Measurements from ENCODE around the gene SLC51B. TPM values are rescaled to one million over a fixed set of nuclear protein-coding genes. Genes with fewer than 3 reads are reported as not detected.

Gene SLC51B
- total RNA-seq, 2 donors from 2014 or later, result not detected

DNA sequence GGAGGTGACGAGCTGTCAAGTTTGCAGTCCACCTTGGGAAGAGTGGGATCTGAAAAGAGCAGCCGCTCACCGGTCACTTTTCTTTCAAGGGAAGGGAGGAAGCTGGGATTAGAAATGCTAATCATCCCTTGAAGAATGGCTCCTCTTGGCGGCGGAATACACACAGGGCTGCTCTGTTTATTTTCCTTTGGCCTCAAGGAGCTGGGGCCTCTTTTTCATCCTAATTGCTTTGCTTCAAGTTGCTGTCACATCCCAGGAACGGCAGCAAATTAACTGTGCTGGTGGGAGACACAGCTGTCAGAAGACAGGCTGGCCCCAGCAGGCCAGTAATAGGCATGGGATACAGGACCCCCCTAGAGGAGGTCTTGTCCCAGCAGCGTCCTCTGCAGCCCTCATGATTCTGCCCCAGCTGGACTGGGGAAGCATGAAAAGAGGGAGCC lies 38.1 kb downstream of the SLC51B start:
- Mint-ChIP-seq H3K27ac (peak overlapping the region; percentile 8), H3K4me1 (peaks cover 61% of the 10 kb centered on the region), H3K27me3 (ENCODE audit: insufficient read depth) (peaks cover 57% of the 10 kb centered on the region), H3K4me3 (peak overlapping the region; percentile 3), H3K9me3 (no peaks in the 10 kb centered on the region), H3K36me3 (ENCODE audit: low read depth) (no peaks in the 10 kb centered on the region)
- H3K4me1 ChIP-seq (ENCODE audit: control insufficient read depth, insufficient read depth, low read length), result peaks cover 32% of the 10 kb centered on the region
- TF ChIP-seq CTCF (conservative IDR thresholded peaks at IDR 0.05), result peak; percentile 64
- H3K27me3 ChIP-seq (ENCODE audit: control insufficient read depth, insufficient read depth, low read length, poor library complexity, severe bottlenecking), result no peaks in the 10 kb centered on the region
- H3K9me3 ChIP-seq (ENCODE audit: control insufficient read depth, low read length), result no peaks in the 10 kb centered on the region
- no peaks in the 10 kb centered on the region for H3K36me3 ChIP-seq (ENCODE audit: control insufficient read depth, insufficient read depth, low read length)
- no peak overlapping the region for H3K9ac ChIP-seq (ENCODE audit: extremely low read depth, low read length, poor library complexity, severe bottlenecking)
- H3K27ac ChIP-seq (ENCODE audit: low read depth, low read length), result peak overlapping the region; percentile 78
- 0 to 5% methylated on average over 4 to 7 of the region's 7 CpGs for WGBS, 2 experiments (ENCODE audit: insufficient coverage in 1 of 2, insufficient read length in 1 of 2)
- H3K4me3 ChIP-seq (ENCODE audit: low read length), result no peak overlapping the region
- DNase-seq, result peak; percentile 82

DNA sequence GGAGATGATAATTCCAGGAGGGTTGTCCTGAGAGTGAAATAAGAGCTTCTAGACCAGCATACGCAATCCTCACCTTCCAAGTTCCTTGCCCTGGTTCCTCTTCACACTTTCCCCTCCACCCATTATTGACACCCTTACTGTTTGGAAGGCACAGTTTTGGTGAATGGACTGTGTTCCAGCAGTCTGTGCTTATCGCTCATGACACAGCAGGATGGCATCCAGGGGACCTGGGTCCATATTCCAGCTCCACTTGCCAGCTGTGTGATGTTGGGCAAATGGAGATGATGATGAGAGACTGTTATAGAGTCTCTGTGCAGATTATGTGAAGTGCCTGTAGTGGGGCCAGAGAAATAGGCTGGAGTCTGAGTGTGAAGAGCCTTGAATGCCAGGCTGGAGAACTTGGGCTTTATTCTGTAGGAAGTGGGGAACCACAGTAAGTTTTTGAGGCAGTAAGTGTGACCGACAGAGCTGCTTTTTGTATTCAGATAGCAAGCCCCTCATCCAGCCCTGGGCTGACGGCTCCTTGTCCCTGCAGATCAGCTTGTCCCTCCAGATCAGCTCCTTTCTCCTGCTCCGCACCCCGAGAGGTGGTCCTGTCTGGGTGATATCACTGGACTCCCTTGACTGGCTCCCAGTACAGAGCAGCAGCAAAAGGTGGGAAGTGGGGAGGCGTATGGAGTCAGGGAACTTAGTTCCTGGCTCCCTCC lies 39.5 kb downstream of the SLC51B start:
- no peak for DNase-seq
- peaks cover 43% of the 10 kb centered on the region for H3K27me3 Mint-ChIP-seq (ENCODE audit: insufficient read depth)
- Histone ChIP-seq H3K9ac (ENCODE audit: extremely low read depth, low read length, poor library complexity, severe bottlenecking) (no peak overlapping the region), H3K9me3 (ENCODE audit: control insufficient read depth, low read length) (no peaks in the 10 kb centered on the region), H3K4me1 (ENCODE audit: control insufficient read depth, insufficient read depth, low read length) (peaks cover 40% of the 10 kb centered on the region), H3K27me3 (ENCODE audit: control insufficient read depth, insufficient read depth, low read length, poor library complexity, severe bottlenecking) (no peaks in the 10 kb centered on the region), H3K36me3 (ENCODE audit: control insufficient read depth, insufficient read depth, low read length) (no peaks in the 10 kb centered on the region), H3K4me3 (ENCODE audit: low read length) (no peak overlapping the region), H3K27ac (ENCODE audit: low read depth, low read length) (no peak overlapping the region)
- no peaks in the 10 kb centered on the region for H3K36me3 Mint-ChIP-seq (ENCODE audit: low read depth)
- peaks cover 74% of the 10 kb centered on the region for H3K4me1 Mint-ChIP-seq
- WGBS, 2 experiments (ENCODE audit: insufficient coverage in 1 of 2, insufficient read length in 1 of 2), result 89 to 94% methylated on average over 3 to 7 of the region's 7 CpGs
- TF ChIP-seq CTCF (conservative IDR thresholded peaks at IDR 0.05), result no peak
- H3K4me3 Mint-ChIP-seq, result no peak overlapping the region
- H3K9me3 Mint-ChIP-seq, result no peaks in the 10 kb centered on the region
- H3K27ac Mint-ChIP-seq, result no peak overlapping the region

DNA sequence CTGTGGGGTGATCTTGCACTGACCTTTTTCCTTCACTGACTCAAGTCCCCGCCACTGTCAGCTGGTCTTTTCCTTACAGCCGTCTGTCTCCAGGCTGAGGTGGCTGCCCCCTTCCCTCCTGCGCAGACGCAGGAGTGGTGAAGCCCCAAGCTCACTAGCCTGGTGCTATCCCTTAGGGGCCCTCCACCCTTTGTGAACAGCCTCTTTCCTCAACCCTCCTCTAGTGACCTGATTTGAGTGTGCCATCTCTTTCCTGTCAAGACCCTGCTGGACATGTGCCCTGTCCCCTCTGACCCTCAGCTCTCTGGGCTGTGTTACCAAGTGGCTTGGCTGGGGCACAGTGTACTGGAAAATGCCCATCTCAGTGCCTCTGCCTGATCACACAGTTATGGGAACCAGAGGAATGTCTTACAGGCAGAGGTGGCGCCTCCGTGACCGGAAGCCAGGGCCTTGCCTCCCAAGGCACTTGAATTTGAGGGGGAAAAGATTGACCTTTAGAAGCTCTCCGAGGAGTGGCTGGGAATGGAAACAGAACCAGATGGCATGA lies 40.1 kb downstream of the SLC51B start:
- no peak for TF ChIP-seq CTCF (conservative IDR thresholded peaks at IDR 0.05)
- H3K27ac ChIP-seq (ENCODE audit: low read depth, low read length), result no peak overlapping the region
- 87 to 94% methylated on average over 5 to 8 of the region's 8 CpGs for WGBS, 2 experiments (ENCODE audit: insufficient coverage in 1 of 2, insufficient read length in 1 of 2)
- Mint-ChIP-seq H3K9me3 (no peaks in the 10 kb centered on the region), H3K36me3 (ENCODE audit: low read depth) (no peaks in the 10 kb centered on the region), H3K4me1 (peaks cover 76% of the 10 kb centered on the region), H3K4me3 (no peak overlapping the region), H3K27ac (no peak overlapping the region), H3K27me3 (ENCODE audit: insufficient read depth) (peaks cover 41% of the 10 kb centered on the region)
- H3K9me3 ChIP-seq (ENCODE audit: control insufficient read depth, low read length), result no peaks in the 10 kb centered on the region
- peaks cover 40% of the 10 kb centered on the region for H3K4me1 ChIP-seq (ENCODE audit: control insufficient read depth, insufficient read depth, low read length)
- no peak overlapping the region for H3K9ac ChIP-seq (ENCODE audit: extremely low read depth, low read length, poor library complexity, severe bottlenecking)
- H3K27me3 ChIP-seq (ENCODE audit: control insufficient read depth, insufficient read depth, low read length, poor library complexity, severe bottlenecking), result no peaks in the 10 kb centered on the region
- H3K4me3 ChIP-seq (ENCODE audit: low read length), result no peak overlapping the region
- DNase-seq, result peak; percentile 44
- no peaks in the 10 kb centered on the region for H3K36me3 ChIP-seq (ENCODE audit: control insufficient read depth, insufficient read depth, low read length)
